Rectal smooth muscle tissue (tissue), 1 donor: ENCODE results near the gene MED26.

Experiments used
- H3K27ac ChIP-seq: one replicate; pipeline ENCODE4 v1.7.0; 2013; ENCODE audit warnings: low read depth, low read length, inconsistent platforms
- H3K27me3 ChIP-seq: one replicate; pipeline ENCODE4 v1.7.0; 2013; ENCODE audit warnings: low read length; ENCODE audit not compliant: control insufficient read depth, insufficient read depth
- H3K36me3 ChIP-seq: one replicate; pipeline ENCODE4 v1.7.0; 2013; ENCODE audit warnings: low read length; ENCODE audit not compliant: control insufficient read depth, insufficient read depth
- H3K4me1 ChIP-seq: one replicate; pipeline ENCODE4 v1.7.0; 2013; ENCODE audit warnings: low read length; ENCODE audit not compliant: control insufficient read depth, insufficient read depth
- H3K4me3 ChIP-seq: one replicate; pipeline ENCODE4 v1.7.0; 2013; ENCODE audit warnings: low read length
- H3K9ac ChIP-seq: one replicate; pipeline ENCODE4 v1.7.0; 2013; ENCODE audit warnings: low read length

The MED26 gene

GRCh38 chr19:16605553-16605994 is 22.4 kb downstream of the MED26 start:
- Histone ChIP-seq H3K4me3 (no peak overlapping the region), H3K27me3 (no peaks in the 10 kb centered on the region), H3K9ac (no peak overlapping the region), H3K36me3 (peaks cover 4% of the 10 kb centered on the region), H3K27ac (peak overlapping the region; percentile 7), H3K4me1 (peaks cover 24% of the 10 kb centered on the region)

- Histone ChIP-seq H3K27ac (peak overlapping the region; percentile 7), H3K36me3 (peaks cover 4% of the 10 kb centered on the region), H3K27me3 (no peaks in the 10 kb centered on the region), H3K4me1 (peaks cover 24% of the 10 kb centered on the region), H3K4me3 (no peak overlapping the region), H3K9ac (no peak overlapping the region)
Observed at GRCh38 chr19:16605115-16605514, 22.9 kb downstream of the MED26 start.

GRCh38 chr19:16604615-16605014 is 23.4 kb downstream of the MED26 start:
- Histone ChIP-seq H3K27me3 (no peaks in the 10 kb centered on the region), H3K36me3 (peaks cover 4% of the 10 kb centered on the region), H3K4me3 (no peak overlapping the region), H3K9ac (no peak overlapping the region), H3K4me1 (peaks cover 24% of the 10 kb centered on the region), H3K27ac (no peak overlapping the region)

- no peaks in the 10 kb centered on the region for H3K27me3 ChIP-seq
- H3K27ac ChIP-seq = no peak overlapping the region
- H3K4me1 ChIP-seq = peaks cover 15% of the 10 kb centered on the region
Observed at GRCh38 chr19:16603090-16603489, 24.9 kb downstream of the MED26 start.

DNA sequence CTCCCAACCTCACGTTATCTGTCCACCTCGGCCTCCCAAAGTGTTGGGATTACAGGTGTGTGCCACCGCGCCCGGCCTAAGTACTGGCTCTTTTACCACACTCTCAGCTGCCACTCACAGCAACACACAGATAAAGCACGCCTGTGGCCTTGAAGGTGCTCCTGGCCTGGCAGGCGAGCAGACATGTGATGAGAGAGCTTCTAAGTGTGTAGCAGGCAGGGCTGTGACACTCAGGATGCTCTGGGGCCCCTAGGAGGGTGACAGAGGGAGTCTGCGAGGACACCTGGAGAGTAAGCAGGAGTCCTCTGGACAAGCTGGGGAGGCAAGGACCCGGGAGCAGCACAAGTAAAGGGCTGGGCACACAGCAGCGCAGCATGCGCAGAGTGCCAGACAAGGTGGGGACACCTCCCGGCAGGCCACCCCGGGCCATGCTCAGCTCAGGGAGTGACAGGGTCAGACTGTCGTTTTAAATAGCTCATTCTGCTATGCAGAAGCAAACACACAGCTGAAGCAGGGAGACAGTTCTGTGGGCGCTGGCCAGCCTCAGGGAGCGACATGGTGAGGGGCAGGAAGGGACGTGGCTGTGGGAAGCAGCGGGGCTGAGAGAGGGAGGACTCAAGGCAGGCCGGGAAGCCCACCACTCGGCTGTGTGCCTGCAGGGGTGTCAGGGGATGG is 26.5 kb downstream of the MED26 start:
- Histone ChIP-seq H3K27ac (no peak overlapping the region), H3K4me1 (peaks cover 11% of the 10 kb centered on the region)

More at GRCh38 chr19:16603090-16603489, 24.9 kb downstream of the MED26 start:
- H3K9ac ChIP-seq = no peak overlapping the region
- no peak overlapping the region for H3K4me3 ChIP-seq
- H3K36me3 ChIP-seq = peaks cover 4% of the 10 kb centered on the region

GRCh38 chr19:16600824-16601223 is 27.2 kb downstream of the MED26 start:
- Histone ChIP-seq H3K4me3 (no peak overlapping the region), H3K27ac (no peak overlapping the region), H3K36me3 (no peaks in the 10 kb centered on the region), H3K4me1 (peaks cover 9% of the 10 kb centered on the region), H3K9ac (no peak overlapping the region), H3K27me3 (no peaks in the 10 kb centered on the region)

More for the DNA sequence above, 26.5 kb downstream of the MED26 start:
- Histone ChIP-seq H3K4me3 (no peak overlapping the region), H3K36me3 (peaks cover under 1% of the 10 kb centered on the region), H3K27me3 (no peaks in the 10 kb centered on the region), H3K9ac (no peak overlapping the region)

GRCh38 chr19:16599655-16600346 is 28.2 kb downstream of the MED26 start:
- no peaks in the 10 kb centered on the region for H3K36me3 ChIP-seq
- no peak overlapping the region for H3K9ac ChIP-seq
- peaks cover 3% of the 10 kb centered on the region for H3K4me1 ChIP-seq
- H3K27ac ChIP-seq = no peak overlapping the region
- H3K27me3 ChIP-seq = no peaks in the 10 kb centered on the region
- H3K4me3 ChIP-seq = no peak overlapping the region

DNA sequence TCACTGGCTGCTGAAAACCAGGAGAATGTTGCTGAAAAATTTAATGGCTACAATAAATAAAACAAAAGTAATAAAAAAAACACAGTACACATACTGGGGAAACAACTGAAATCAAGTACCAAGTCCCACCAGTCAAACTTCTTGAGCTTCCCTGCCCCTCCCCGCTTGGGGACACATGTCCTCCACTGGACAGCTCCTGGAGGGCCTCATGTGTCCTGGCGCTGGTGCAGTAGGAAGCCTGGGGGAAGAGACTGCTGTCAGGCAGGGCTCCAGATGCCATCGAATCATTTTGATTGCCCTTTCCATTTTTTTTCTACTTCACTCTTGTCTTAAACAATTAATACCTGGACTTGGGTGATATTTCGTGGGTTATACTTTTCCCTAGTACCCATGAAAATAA is 29.2 kb downstream of the MED26 start:
- Histone ChIP-seq H3K36me3 (no peaks in the 10 kb centered on the region), H3K4me1 (peaks cover 3% of the 10 kb centered on the region), H3K27ac (no peak overlapping the region), H3K9ac (no peak overlapping the region), H3K27me3 (no peaks in the 10 kb centered on the region), H3K4me3 (no peak overlapping the region)

- Histone ChIP-seq H3K4me3 (no peak overlapping the region), H3K4me1 (peaks cover 3% of the 10 kb centered on the region), H3K27ac (no peak overlapping the region), H3K9ac (no peak overlapping the region), H3K36me3 (no peaks in the 10 kb centered on the region), H3K27me3 (no peaks in the 10 kb centered on the region)
Observed at GRCh38 chr19:16596399-16596798, 31.6 kb downstream of the MED26 start.

- H3K36me3 ChIP-seq = no peaks in the 10 kb centered on the region
- H3K27ac ChIP-seq = no peak overlapping the region
- peaks cover 3% of the 10 kb centered on the region for H3K4me1 ChIP-seq
- no peaks in the 10 kb centered on the region for H3K27me3 ChIP-seq
- H3K4me3 ChIP-seq = no peak overlapping the region
- H3K9ac ChIP-seq = no peak overlapping the region
Observed at GRCh38 chr19:16595097-16595496, 32.9 kb downstream of the MED26 start.

DNA sequence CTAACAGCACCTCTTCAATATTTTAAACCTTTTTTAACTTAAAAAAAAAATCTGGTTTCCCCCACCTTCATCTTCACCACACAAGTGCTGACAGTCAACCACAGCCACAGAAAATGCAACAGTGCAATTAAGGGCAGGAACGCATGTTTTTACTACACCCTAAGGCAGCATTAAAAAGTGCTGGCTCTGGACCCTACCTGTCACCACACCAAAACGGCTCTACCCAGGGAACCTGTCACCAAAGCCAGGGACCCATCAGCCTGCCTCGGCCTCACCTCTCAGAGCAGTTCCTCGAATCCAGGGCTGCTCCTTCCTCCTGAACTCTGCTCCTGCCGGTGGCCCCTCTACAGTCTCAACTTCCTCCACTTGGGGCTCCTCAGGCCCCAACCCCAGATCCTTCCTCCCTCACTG is 33.3 kb downstream of the MED26 start:
- Histone ChIP-seq H3K4me3 (no peak overlapping the region), H3K36me3 (no peaks in the 10 kb centered on the region), H3K27me3 (no peaks in the 10 kb centered on the region), H3K27ac (no peak overlapping the region), H3K4me1 (peaks cover 3% of the 10 kb centered on the region), H3K9ac (no peak overlapping the region)

DNA sequence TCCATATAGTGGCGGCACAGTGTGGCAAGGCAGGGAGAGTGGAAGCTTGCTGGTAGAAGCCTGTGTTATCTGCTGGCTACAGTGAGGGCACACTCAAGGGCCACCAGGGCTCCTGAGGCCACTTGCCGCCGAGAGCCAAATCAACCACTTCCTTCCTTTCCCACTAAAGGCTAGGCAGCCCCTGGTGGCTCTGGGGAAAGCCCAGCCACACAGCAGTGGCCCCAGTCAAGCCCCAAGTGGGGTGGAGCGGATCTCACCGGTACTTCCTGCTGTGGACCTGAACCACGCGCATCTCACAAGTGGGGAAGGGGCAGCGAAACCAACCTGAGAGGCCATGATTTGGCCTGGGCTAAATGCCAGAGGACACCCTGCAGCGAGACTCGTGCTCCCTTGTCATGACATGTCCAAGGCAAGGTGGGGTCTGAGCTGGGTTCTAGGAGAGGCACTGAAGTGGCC is 33.8 kb downstream of the MED26 start:
- Histone ChIP-seq H3K27me3 (no peaks in the 10 kb centered on the region), H3K9ac (no peak overlapping the region), H3K4me3 (no peak overlapping the region), H3K27ac (no peak overlapping the region), H3K36me3 (no peaks in the 10 kb centered on the region), H3K4me1 (peaks cover 3% of the 10 kb centered on the region)

DNA sequence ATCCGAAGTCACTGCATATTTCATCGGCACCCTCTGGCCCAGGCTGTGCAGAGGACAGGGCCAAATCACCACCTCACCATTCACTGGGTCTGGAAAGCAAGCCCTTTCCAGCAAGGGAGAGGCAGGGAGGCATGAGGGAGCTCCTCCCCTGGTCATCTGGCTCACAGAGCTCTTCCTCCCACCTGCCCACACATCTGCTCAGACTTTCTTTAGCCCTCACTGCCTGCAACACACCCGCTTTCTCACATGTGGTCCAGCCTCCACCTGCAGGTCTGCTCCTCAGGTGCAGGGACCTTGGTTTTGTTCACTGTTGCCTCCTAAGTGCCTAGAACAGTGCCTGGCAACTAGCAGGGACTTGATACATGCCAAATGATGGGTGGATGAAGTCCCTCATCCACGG is 34.8 kb downstream of the MED26 start:
- no peak overlapping the region for H3K4me3 ChIP-seq
- H3K27me3 ChIP-seq = no peaks in the 10 kb centered on the region
- H3K4me1 ChIP-seq = peaks cover 9% of the 10 kb centered on the region
- no peaks in the 10 kb centered on the region for H3K36me3 ChIP-seq
- no peak overlapping the region for H3K9ac ChIP-seq
- no peak overlapping the region for H3K27ac ChIP-seq
